B cell (primary cell): ENCODE measurements around the gene FTO. TPM values are rescaled to one million over a fixed set of nuclear protein-coding genes. Genes with fewer than 3 reads are reported as not detected.

ENCODE experiments used
- ATAC-seq: fragments of 200-7000 bp; cut with Tn5 transposase; one replicate; pipeline ENCODE4 v1.10.0; 2021; ENCODE audit warnings: low read depth, mild to moderate bottlenecking, moderate number of reproducible peaks, moderate library complexity
- CTCF ChIA-PET: fragments of 350-600 bp; sonication (Branson Sonifier 250); formaldehyde crosslinking; loops from one replicate; lab custom pipeline; 2021; ENCODE audit warnings: antibody characterized with exemption, inconsistent platforms; lab: Charles Lee
- POLR2A ChIA-PET: fragments of 350-600 bp; sonication (Branson Sonifier 250); formaldehyde crosslinking; loops from one replicate; lab custom pipeline; 2021; ENCODE audit warnings: antibody characterized with exemption; lab: Charles Lee
- DNase-seq: peaks from one replicate; pipeline ENCODE4 v3.0.0; 2013
- H2AFZ ChIP-seq: 2 replicates; pipeline ENCODE4 v1.6.1; 2012; ENCODE audit warnings: mild to moderate bottlenecking, low read depth, low read length; ENCODE audit not compliant: insufficient read depth, poor library complexity, severe bottlenecking
- H3K27ac ChIP-seq, 2 donors: 1 replicate in 1 of 2; 2 replicates in 1 of 2; pipeline ENCODE4 v1.5.1; 2012 to 2013; ENCODE audit warnings: low read length in 2 of 2, mild to moderate bottlenecking in 2 of 2, moderate library complexity in 1 of 2
- H3K27me3 ChIP-seq, 4 experiments: fragments of 200-600 bp in 1 of 4; sonication (generic) in 1 of 4; replicated peaks in 1 of 4; 1 replicate in 2 of 4; 2 replicates in 2 of 4; pipeline versions ENCODE4 v1.6.1 to v1.7.0; 2013 to 2016; ENCODE audit warnings: low read length in 3 of 4, mild to moderate bottlenecking in 2 of 4, mixed read lengths in 1 of 4, moderate library complexity in 1 of 4; ENCODE audit not compliant: insufficient read depth in 4 of 4, control insufficient read depth in 3 of 4; ENCODE audit errors: control extremely low read depth in 1 of 4
- H3K36me3 ChIP-seq, 2 experiments: replicated peaks in 1 of 2; 1 replicate in 1 of 2; 2 replicates in 1 of 2; pipeline versions ENCODE4 v1.6.1 to v1.7.1; 2013; ENCODE audit warnings: low read length in 1 of 2; ENCODE audit not compliant: insufficient read depth in 2 of 2, control insufficient read depth in 1 of 2; ENCODE audit errors: control extremely low read depth in 1 of 2, extremely low read depth in 1 of 2
- H3K4me1 ChIP-seq, 2 donors: fragments of 200-600 bp in 1 of 2; sonication (generic) in 1 of 2; 1 replicate in 1 of 2; 2 replicates in 1 of 2; pipeline versions ENCODE4 v1.5.1 to v1.6.1; 2013 to 2017; ENCODE audit warnings: low read length in 2 of 2; ENCODE audit not compliant: control insufficient read depth in 2 of 2, insufficient read depth in 2 of 2
- H3K4me2 ChIP-seq: replicated peaks from 2 replicates; pipeline ENCODE3; 2012; ENCODE audit warnings: mild to moderate bottlenecking, low read depth, low read length; ENCODE audit not compliant: poor library complexity, severe bottlenecking
- H3K4me3 ChIP-seq, 5 experiments: fragments of 200-600 bp in 1 of 5; sonication (generic) in 1 of 5; 1 replicate in 3 of 5; 2 replicates in 2 of 5; pipeline versions ENCODE4 v1.5.1 to v1.7.0; 2011 to 2016; ENCODE audit warnings: low read length in 4 of 5, mild to moderate bottlenecking in 4 of 5, low read depth in 2 of 5, control low read depth in 1 of 5, moderate library complexity in 1 of 5; ENCODE audit not compliant: insufficient read depth in 1 of 5; ENCODE audit errors: control extremely low read depth in 1 of 5, extremely low read depth in 1 of 5
- H3K79me2 ChIP-seq: fragments of 200-600 bp; sonication (generic); one replicate; pipeline ENCODE4 v1.6.0; 2016; ENCODE audit warnings: low read length; ENCODE audit not compliant: control insufficient read depth, insufficient read depth
- H3K9ac ChIP-seq: fragments of 200-600 bp; sonication (generic); 2 replicates; pipeline ENCODE4 v1.6.1; 2017; ENCODE audit warnings: mild to moderate bottlenecking, low read length, moderate library complexity
- H3K9me3 ChIP-seq, 3 donors: one replicate each; pipeline versions ENCODE4 v1.6.1 to v1.7.1; 2013; ENCODE audit warnings: low read length in 2 of 3; ENCODE audit not compliant: control insufficient read depth in 2 of 3, insufficient read depth in 1 of 3; ENCODE audit errors: control extremely low read depth in 1 of 3
- H4K20me1 ChIP-seq: 2 replicates; pipeline ENCODE4 v1.6.0; 2012; ENCODE audit warnings: mild to moderate bottlenecking, low read length; ENCODE audit not compliant: insufficient read depth, control insufficient read depth, poor library complexity, severe bottlenecking
- H3K27ac Mint-ChIP-seq: one replicate; pipeline ENCODE4 v1.8.0; 2021; ENCODE audit warnings: mixed read lengths
- H3K27me3 Mint-ChIP-seq: one replicate; pipeline ENCODE4 v1.8.0; 2021; ENCODE audit warnings: mixed read lengths
- H3K4me1 Mint-ChIP-seq: one replicate; pipeline ENCODE4 v1.8.0; 2021; ENCODE audit warnings: mixed read lengths
- H3K4me3 Mint-ChIP-seq: one replicate; pipeline ENCODE4 v1.8.0; 2021; ENCODE audit warnings: mixed read lengths
- H3K9me3 Mint-ChIP-seq: one replicate; pipeline ENCODE4 v1.8.0; 2022; ENCODE audit warnings: mixed read lengths; ENCODE audit not compliant: insufficient read depth
- CTCF ChIP-seq: fragments of 200-600 bp; IDR thresholded peaks from one replicate; pipeline ENCODE4 v1.8.0; 2022; ENCODE audit warnings: antibody characterized with exemption, mild to moderate bottlenecking
- EZH2 ChIP-seq: IDR thresholded peaks from 2 replicates; pipeline ENCODE4 v1.6.1; 2012; ENCODE audit warnings: borderline replicate concordance, low read depth, mild to moderate bottlenecking, moderate library complexity, low read length; ENCODE audit not compliant: insufficient read depth, poor library complexity, severe bottlenecking
- WGBS: methylation state at CpG from one replicate; pipeline ENCODE4 v1.1.5; 2013; ENCODE audit warnings: missing lambda C conversion rate; ENCODE audit not compliant: insufficient coverage; 5-methylcytosine and 5-hydroxymethylcytosine counted together
- intact Hi-C: fragments of 100-400 bp; cut with micrococcal nuclease; formaldehyde crosslinking; loops from one replicate; pipeline ENCODE4 v1.10.0; 2022
- polyA plus RNA-seq: library from polyadenylated mRNA; depleted of rRNA; stranded (reverse); fragments of >200 nt; gene quantifications from 2 replicates; pipeline ENCODE4 v1.2.3, GENCODE V29; 2012
- total RNA-seq, 2 donors: library from RNA; stranded (reverse); fragments of 120-200 nt in 1 of 2; gene quantifications; 1 replicate in 1 of 2; 2 replicates in 1 of 2; pipeline versions ENCODE4 v1.2.3 to v1.2.4, GENCODE V29; 2013 to 2022

Gene FTO
- total and polyA plus RNA-seq, 2 donors (not counting 1 experiment from before 2014, with no cell fraction given): 26.5 to 68.5 TPM

- CTCF ChIA-PET: no interaction called here
Observed at GRCh38 chr16:53771655-53772497, 67.9 kb downstream of the FTO start.

More at GRCh38 chr16:53771655-53772497, 67.9 kb downstream of the FTO start:
- H3K4me3 ChIP-seq: no peak overlapping the region
- no peaks in the 10 kb centered on the region for H3K9me3 Mint-ChIP-seq
- peak overlapping the region; percentile 44 for H3K4me2 ChIP-seq
- peak overlapping the region; percentile 13 to 75 for H3K27ac ChIP-seq
- H3K27ac Mint-ChIP-seq: no peak overlapping the region
- 15% methylated on average over 1 of the region's 9 CpGs for WGBS
- POLR2A ChIA-PET: interaction anchor here (0.7 kb wide), 1 partner anchor 142 kb away, joined by 4 read pairs; no protein-coding TSS in a partner anchor
- H3K27me3 Mint-ChIP-seq: no peaks in the 10 kb centered on the region
- H3K79me2 ChIP-seq: peaks cover 40% of the 10 kb centered on the region
- intact Hi-C loops: no loop called here
- H3K27me3 ChIP-seq: no peaks in the 10 kb centered on the region
- peaks cover 12% of the 10 kb centered on the region for H3K4me1 Mint-ChIP-seq
- peaks cover 25 to 47% of the 10 kb centered on the region in 2 donors for H3K4me1 ChIP-seq
- H3K9ac ChIP-seq: peak overlapping the region; percentile 36
- peak overlapping the region; percentile 31 for H2AFZ ChIP-seq
- H3K9me3 ChIP-seq: no peaks in the 10 kb centered on the region
- no peaks in the 10 kb centered on the region for H3K36me3 ChIP-seq
- peaks cover 2% of the 10 kb centered on the region for H4K20me1 ChIP-seq
- ATAC-seq: no peak
- H3K4me3 Mint-ChIP-seq: no peak overlapping the region
- no peak for DNase-seq
- TF ChIP-seq EZH2 (no peak), CTCF (no peak)
